Caco-2 (cell line): Measurements from ENCODE around the gene NEU2. TPM values are rescaled to one million over a fixed set of nuclear protein-coding genes. Genes with fewer than 3 reads are reported as not detected.

Source experiments
- BruUV-seq: library from RNA; stranded (reverse); fragments of 400-500 nt; replicated peaks from 2 replicates; lab custom pipeline; 2021; lab: Mats Ljungman, UMichigan
- CTCF ChIA-PET: fragments of 300-600 bp; sonication (Branson Sonifier 250); formaldehyde crosslinking; loops from one replicate; lab custom pipeline; 2022; ENCODE audit warnings: antibody characterized with exemption; lab: Charles Lee
- POLR2A ChIA-PET: fragments of 300-600 bp; sonication (Branson Sonifier 250); formaldehyde crosslinking; loops from one replicate; lab custom pipeline; 2022; ENCODE audit warnings: antibody characterized with exemption; lab: Charles Lee
- DNase-seq, 2 experiments: peaks; one replicate each; pipeline versions ENCODE4 v3.0.0 to v3.0.0-alpha.2; 2020 to 2022
- H3K27me3 ChIP-seq: replicated peaks from 2 replicates; pipeline ENCODE4 v1.6.0; 2011; ENCODE audit warnings: low read length; ENCODE audit not compliant: control insufficient read depth, insufficient read depth
- H3K36me3 ChIP-seq: 2 replicates; pipeline ENCODE4 v1.5.1; 2011; ENCODE audit warnings: low read length; ENCODE audit not compliant: control insufficient read depth, insufficient read depth
- H3K4me1 ChIP-seq: fragments of 250-450 bp; sonication (Bioruptor Pico); 2 replicates; pipeline ENCODE4 v1.5.1; 2020; ENCODE audit warnings: mild to moderate bottlenecking
- H3K4me3 ChIP-seq: 2 replicates; pipeline ENCODE4 v1.5.1; 2011; ENCODE audit warnings: low read depth, mild to moderate bottlenecking, control low read depth, low read length
- H3K9me3 ChIP-seq: fragments of 250-450 bp; sonication (Bioruptor Pico); 2 replicates; pipeline ENCODE4 v1.5.1; 2020; ENCODE audit warnings: mild to moderate bottlenecking, moderate library complexity
- H3K27ac Mint-ChIP-seq: one replicate; pipeline ENCODE4 v1.8.0; 2022; ENCODE audit warnings: mixed read lengths; ENCODE audit not compliant: unreplicated experiment
- H3K27me3 Mint-ChIP-seq: one replicate; pipeline ENCODE4 v1.8.0; 2022; ENCODE audit warnings: mixed read lengths; ENCODE audit not compliant: insufficient read depth, unreplicated experiment
- H3K36me3 Mint-ChIP-seq: one replicate; pipeline ENCODE4 v1.8.0; 2022; ENCODE audit warnings: mild to moderate bottlenecking, mixed read lengths; ENCODE audit not compliant: insufficient read depth, unreplicated experiment
- H3K4me1 Mint-ChIP-seq: one replicate; pipeline ENCODE4 v1.8.0; 2022; ENCODE audit warnings: low read depth, mixed read lengths; ENCODE audit not compliant: unreplicated experiment
- H3K4me3 Mint-ChIP-seq: one replicate; pipeline ENCODE4 v1.8.0; 2022; ENCODE audit warnings: mild to moderate bottlenecking, moderate library complexity, mixed read lengths; ENCODE audit not compliant: unreplicated experiment
- H3K9me3 Mint-ChIP-seq: one replicate; pipeline ENCODE4 v1.8.0; 2022; ENCODE audit warnings: mixed read lengths; ENCODE audit not compliant: unreplicated experiment
- intact Hi-C: fragments of 100-400 bp; cut with micrococcal nuclease; formaldehyde crosslinking; loops from one replicate; pipeline ENCODE4 v1.10.0; 2022; ENCODE audit not compliant: unreplicated experiment
- total RNA-seq: library from RNA; stranded (reverse); gene quantifications from 2 replicates; pipeline ENCODE4 v1.2.3, GENCODE V29; 2022
- TF ChIP-seq, protein P1 (sequence below), 2 experiments: fragments of 200-600 bp in 1 of 2; IDR thresholded peaks; 1 replicate in 1 of 2; 2 replicates in 1 of 2; pipeline versions ENCODE4 v1.5.1 to v1.8.0; 2011 to 2022; ENCODE audit warnings: antibody characterized with exemption in 1 of 2, control low read depth in 1 of 2, inconsistent platforms in 1 of 2, low read depth in 1 of 2, low read length in 1 of 2, mild to moderate bottlenecking in 1 of 2, moderate library complexity in 1 of 2; ENCODE audit not compliant: insufficient read depth in 1 of 2, severe bottlenecking in 1 of 2, unreplicated experiment in 1 of 2

NEU2 gene
- total RNA-seq, 1 experiment from 2014 or later: not detected

DNA sequence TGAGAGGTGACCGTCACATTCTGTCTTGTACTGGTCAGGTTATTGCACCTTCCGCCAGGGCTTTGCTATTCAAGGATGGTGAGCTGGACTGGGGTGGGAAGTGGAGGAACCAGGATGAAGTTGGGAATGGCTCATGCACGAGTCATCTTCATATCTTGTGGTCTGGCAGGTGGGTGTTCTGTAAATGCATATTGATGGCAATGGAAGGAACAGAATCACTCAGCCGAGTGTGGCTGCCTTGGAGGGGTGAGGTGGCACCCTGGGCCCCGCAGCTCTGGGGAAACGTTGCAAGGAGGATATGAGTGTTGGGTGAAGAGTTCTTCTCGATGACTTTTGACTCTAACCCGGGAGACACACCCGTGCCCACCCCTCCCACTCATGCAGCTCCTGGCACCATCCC, 1.2 kb downstream of the NEU2 start:
- BruUV-seq: no TSS peak
- no peaks in the 10 kb centered on the region for H3K4me1 ChIP-seq
- no peaks in the 10 kb centered on the region for H3K27me3 ChIP-seq
- no peak overlapping the region for H3K4me3 ChIP-seq
- POLR2A ChIA-PET: no interaction called here
- H3K27me3 Mint-ChIP-seq: no peaks in the 10 kb centered on the region
- H3K9me3 ChIP-seq: no peaks in the 10 kb centered on the region
- CTCF ChIA-PET: no interaction called here
- H3K9me3 Mint-ChIP-seq: no peaks in the 10 kb centered on the region
- intact Hi-C loops: no loop called here
- no peaks in the 10 kb centered on the region for H3K36me3 Mint-ChIP-seq
- no peak overlapping the region for H3K27ac Mint-ChIP-seq
- DNase-seq: no peak
- H3K4me3 Mint-ChIP-seq: no peak overlapping the region
- H3K36me3 ChIP-seq: no peaks in the 10 kb centered on the region
- H3K4me1 Mint-ChIP-seq: no peaks in the 10 kb centered on the region
- TF ChIP-seq, protein P1, sequence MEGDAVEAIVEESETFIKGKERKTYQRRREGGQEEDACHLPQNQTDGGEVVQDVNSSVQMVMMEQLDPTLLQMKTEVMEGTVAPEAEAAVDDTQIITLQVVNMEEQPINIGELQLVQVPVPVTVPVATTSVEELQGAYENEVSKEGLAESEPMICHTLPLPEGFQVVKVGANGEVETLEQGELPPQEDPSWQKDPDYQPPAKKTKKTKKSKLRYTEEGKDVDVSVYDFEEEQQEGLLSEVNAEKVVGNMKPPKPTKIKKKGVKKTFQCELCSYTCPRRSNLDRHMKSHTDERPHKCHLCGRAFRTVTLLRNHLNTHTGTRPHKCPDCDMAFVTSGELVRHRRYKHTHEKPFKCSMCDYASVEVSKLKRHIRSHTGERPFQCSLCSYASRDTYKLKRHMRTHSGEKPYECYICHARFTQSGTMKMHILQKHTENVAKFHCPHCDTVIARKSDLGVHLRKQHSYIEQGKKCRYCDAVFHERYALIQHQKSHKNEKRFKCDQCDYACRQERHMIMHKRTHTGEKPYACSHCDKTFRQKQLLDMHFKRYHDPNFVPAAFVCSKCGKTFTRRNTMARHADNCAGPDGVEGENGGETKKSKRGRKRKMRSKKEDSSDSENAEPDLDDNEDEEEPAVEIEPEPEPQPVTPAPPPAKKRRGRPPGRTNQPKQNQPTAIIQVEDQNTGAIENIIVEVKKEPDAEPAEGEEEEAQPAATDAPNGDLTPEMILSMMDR (IDR thresholded peaks at IDR 0.05; ENCODE audit: insufficient read depth in 1 of 2, low read depth in 1 of 2, low read length in 1 of 2, severe bottlenecking in 1 of 2, unreplicated experiment in 1 of 2): no peak

DNA sequence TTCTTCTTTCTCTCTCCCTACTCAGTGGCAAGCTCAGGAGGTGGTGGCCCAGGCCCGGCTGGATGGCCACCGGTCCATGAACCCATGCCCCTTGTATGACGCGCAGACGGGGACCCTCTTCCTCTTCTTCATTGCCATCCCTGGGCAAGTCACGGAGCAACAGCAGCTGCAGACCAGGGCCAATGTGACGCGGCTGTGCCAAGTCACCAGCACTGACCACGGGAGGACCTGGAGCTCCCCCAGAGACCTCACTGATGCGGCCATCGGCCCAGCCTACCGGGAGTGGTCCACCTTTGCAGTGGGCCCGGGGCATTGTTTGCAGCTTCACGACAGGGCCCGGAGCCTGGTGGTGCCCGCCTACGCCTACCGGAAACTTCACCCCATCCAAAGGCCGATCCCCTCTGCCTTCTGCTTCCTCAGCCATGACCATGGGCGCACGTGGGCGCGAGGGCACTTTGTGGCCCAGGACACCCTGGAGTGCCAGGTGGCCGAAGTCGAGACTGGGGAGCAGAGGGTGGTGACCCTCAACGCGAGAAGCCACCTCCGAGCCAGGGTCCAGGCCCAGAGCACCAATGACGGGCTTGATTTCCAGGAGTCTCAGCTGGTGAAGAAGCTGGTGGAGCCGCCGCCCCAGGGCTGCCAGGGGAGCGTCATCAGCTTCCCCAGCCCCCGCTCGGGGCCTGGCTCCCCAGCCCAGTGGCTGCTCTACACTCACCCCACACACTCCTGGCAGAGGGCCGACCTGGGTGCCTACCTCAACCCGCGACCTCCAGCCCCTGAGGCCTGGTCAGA, 1.8 kb downstream of the NEU2 start:
- no peaks in the 10 kb centered on the region for H3K27me3 ChIP-seq
- no peak overlapping the region for H3K27ac Mint-ChIP-seq
- H3K36me3 Mint-ChIP-seq: no peaks in the 10 kb centered on the region
- H3K4me3 Mint-ChIP-seq: no peak overlapping the region
- no peaks in the 10 kb centered on the region for H3K4me1 Mint-ChIP-seq
- no peaks in the 10 kb centered on the region for H3K36me3 ChIP-seq
- H3K27me3 Mint-ChIP-seq: no peaks in the 10 kb centered on the region
- POLR2A ChIA-PET: no interaction called here
- H3K4me1 ChIP-seq: no peaks in the 10 kb centered on the region
- intact Hi-C loops: no loop called here
- no TSS peak for BruUV-seq
- H3K9me3 Mint-ChIP-seq: no peaks in the 10 kb centered on the region
- CTCF ChIA-PET: no interaction called here
- H3K4me3 ChIP-seq: no peak overlapping the region
- no peak for DNase-seq
- TF ChIP-seq, protein P1 (IDR thresholded peaks at IDR 0.05; ENCODE audit: insufficient read depth in 1 of 2, low read depth in 1 of 2, low read length in 1 of 2, severe bottlenecking in 1 of 2, unreplicated experiment in 1 of 2): no peak
- H3K9me3 ChIP-seq: no peaks in the 10 kb centered on the region

DNA sequence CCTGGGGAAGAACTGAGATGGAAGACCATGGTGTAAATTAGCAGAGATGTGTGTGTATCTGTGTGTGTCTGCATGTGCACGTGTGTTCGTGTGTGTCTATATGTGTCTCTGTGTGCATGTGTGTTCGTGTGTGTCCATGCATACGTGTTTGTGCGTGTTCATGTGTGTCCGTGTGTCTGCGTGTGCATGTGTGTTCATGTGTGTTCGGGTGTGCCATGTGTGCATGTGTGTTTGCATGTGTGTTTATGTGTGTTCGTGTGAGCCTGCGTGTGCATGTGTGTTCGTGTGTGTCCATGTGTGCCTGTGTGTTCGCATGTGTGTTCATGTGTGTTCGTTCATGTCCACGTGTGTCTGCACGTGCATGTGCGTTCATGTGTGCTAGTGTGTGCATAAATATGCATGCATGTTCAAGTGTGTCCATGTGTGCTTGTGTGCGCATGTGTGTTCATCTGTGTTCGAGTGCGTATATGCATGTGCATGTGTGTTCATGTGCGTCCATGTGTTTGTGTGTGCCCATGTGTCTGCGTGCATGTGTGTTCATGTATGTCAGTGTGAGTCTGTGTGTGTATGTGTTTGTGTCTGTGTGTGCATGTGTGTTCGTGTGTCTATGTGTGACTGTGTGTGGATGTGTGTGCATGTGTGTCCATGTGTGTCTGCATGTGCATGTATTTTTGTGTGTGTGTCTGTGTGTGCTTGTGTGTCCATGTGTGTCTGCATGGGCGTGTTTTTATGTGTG, 3.1 kb downstream of the NEU2 start:
- Histone ChIP-seq H3K4me3 (no peak overlapping the region), H3K9me3 (no peaks in the 10 kb centered on the region), H3K4me1 (no peaks in the 10 kb centered on the region), H3K27me3 (no peaks in the 10 kb centered on the region), H3K36me3 (no peaks in the 10 kb centered on the region)
- Mint-ChIP-seq H3K4me3 (no peak overlapping the region), H3K9me3 (no peaks in the 10 kb centered on the region), H3K4me1 (no peaks in the 10 kb centered on the region), H3K27me3 (no peaks in the 10 kb centered on the region), H3K27ac (no peak overlapping the region), H3K36me3 (no peaks in the 10 kb centered on the region)
- BruUV-seq: no TSS peak
- ChIA-PET CTCF (no interaction called here), POLR2A (no interaction called here)
- TF ChIP-seq, protein P1 (IDR thresholded peaks at IDR 0.05; ENCODE audit: insufficient read depth in 1 of 2, low read depth in 1 of 2, low read length in 1 of 2, severe bottlenecking in 1 of 2, unreplicated experiment in 1 of 2): no peak
- intact Hi-C loops: no loop called here
- no peak for DNase-seq
